OCI-LY7 (cell line): ENCODE data around the gene SMIM9.

Experiments used
- CTCF ChIP-seq: fragments of 200-600 bp; sonication (generic); conservative IDR thresholded peaks from 2 replicates; pipeline ENCODE4 v1.5.1; 2014; ENCODE audit warnings: mild to moderate bottlenecking, antibody characterized with exemption, low read length, moderate library complexity, mixed read lengths
- EZH2phosphoT487 ChIP-seq: fragments of 200-600 bp; sonication (generic); IDR thresholded peaks from 2 replicates; pipeline ENCODE4 v1.6.1; 2018; ENCODE audit warnings: low read depth, borderline replicate concordance, mild to moderate bottlenecking, mixed run types, antibody characterized with exemption, low read length, moderate library complexity, mixed read lengths

- no peak for TF ChIP-seq CTCF
- TF ChIP-seq EZH2phosphoT487, result no peak
Observed at GRCh38 chrX:154828016-154828408, 6.5 kb downstream of the SMIM9 start.
